WTC11 (cell line): ENCODE measurements around the gene VRTN. TPM values are rescaled to one million over a fixed set of nuclear protein-coding genes. Genes with fewer than 3 reads are reported as not detected.

Experiments
- ATAC-seq: fragments of 200-7000 bp; cut with Tn5 transposase; 2 replicates; pipeline ENCODE4 v1.10.0; 2021; ENCODE audit warnings: mild to moderate bottlenecking, moderate library complexity
- CTCF ChIA-PET: fragments of 300-600 bp; sonication (Branson Sonifier 250); formaldehyde crosslinking; loops from one replicate; lab custom pipeline; 2021; ENCODE audit warnings: antibody characterized with exemption; lab: Charles Lee
- POLR2A ChIA-PET: fragments of 350-600 bp; sonication (Branson Sonifier 250); formaldehyde crosslinking; loops from one replicate; lab custom pipeline; 2021; ENCODE audit warnings: antibody characterized with exemption; lab: Charles Lee
- DNase-seq: peaks from one replicate; pipeline ENCODE4 v3.0.0; 2021; ENCODE audit warnings: low spot score
- H3K27ac Mint-ChIP-seq: 2 replicates; pipeline ENCODE4 v1.8.0; 2021; ENCODE audit warnings: mixed read lengths
- H3K27me3 Mint-ChIP-seq: 2 replicates; pipeline ENCODE4 v1.8.0; 2021; ENCODE audit warnings: low read depth, mild to moderate bottlenecking, moderate library complexity, mixed read lengths
- H3K36me3 Mint-ChIP-seq: 2 replicates; pipeline ENCODE4 v1.8.0; 2021; ENCODE audit warnings: mixed read lengths
- H3K4me1 Mint-ChIP-seq: 2 replicates; pipeline ENCODE4 v1.8.0; 2022; ENCODE audit warnings: mixed read lengths
- H3K4me3 Mint-ChIP-seq: 2 replicates; pipeline ENCODE4 v1.8.0; 2021; ENCODE audit warnings: mild to moderate bottlenecking, moderate library complexity, mixed read lengths
- H3K9me3 Mint-ChIP-seq: 2 replicates; pipeline ENCODE4 v1.8.0; 2021; ENCODE audit warnings: mixed read lengths
- AR ChIP-seq: fragments of 250-450 bp; sonication (Bioruptor Pico); IDR thresholded peaks from 2 replicates; pipeline ENCODE4 v1.9.0; 2021; ENCODE audit warnings: mild to moderate bottlenecking
- CREB1 ChIP-seq: sonication (generic); formaldehyde crosslinking; IDR thresholded peaks from 2 replicates; pipeline ENCODE4 v1.8.0; 2023; ENCODE audit warnings: mild to moderate bottlenecking, missing genetic modification reagents
- GABPB1 ChIP-seq: sonication (generic); formaldehyde crosslinking; IDR thresholded peaks from 2 replicates; pipeline ENCODE4 v1.8.1; 2023; ENCODE audit warnings: mild to moderate bottlenecking, missing genetic modification reagents
- GTF2I ChIP-seq: fragments of 250-450 bp; sonication (Bioruptor Pico); conservative IDR thresholded peaks from 2 replicates; pipeline ENCODE4 v1.4.0; 2021; ENCODE audit warnings: mild to moderate bottlenecking
- HMGXB4 ChIP-seq: sonication (generic); formaldehyde crosslinking; IDR thresholded peaks from 2 replicates; pipeline ENCODE4 v1.8.1; 2023; ENCODE audit warnings: mild to moderate bottlenecking, moderate library complexity, missing genetic modification reagents
- KAT7 ChIP-seq: sonication (generic); formaldehyde crosslinking; IDR thresholded peaks from 2 replicates; pipeline ENCODE4 v1.8.1; 2023; ENCODE audit warnings: missing genetic modification reagents, mild to moderate bottlenecking, borderline replicate concordance
- MLX ChIP-seq: sonication (generic); formaldehyde crosslinking; IDR thresholded peaks from 2 replicates; pipeline ENCODE4 v1.8.1; 2023; ENCODE audit warnings: mild to moderate bottlenecking, missing genetic modification reagents, moderate library complexity
- MXD4 ChIP-seq: fragments of 250-450 bp; sonication (Bioruptor Pico); IDR thresholded peaks from 2 replicates; pipeline ENCODE4 v1.8.0; 2021; ENCODE audit warnings: mild to moderate bottlenecking, moderate library complexity, borderline replicate concordance
- NFATC4 ChIP-seq: fragments of 250-450 bp; sonication (Bioruptor Pico); IDR thresholded peaks from 2 replicates; pipeline ENCODE4 v1.9.0; 2021; ENCODE audit warnings: mild to moderate bottlenecking
- PRDM15 ChIP-seq: sonication (generic); formaldehyde crosslinking; IDR thresholded peaks from 2 replicates; pipeline ENCODE4 v1.8.0; 2022; ENCODE audit warnings: missing genetic modification reagents
- SP1 ChIP-seq: sonication (generic); formaldehyde crosslinking; conservative IDR thresholded peaks from 2 replicates; pipeline ENCODE4 v1.8.1; 2022; ENCODE audit warnings: missing genetic modification reagents
- TP53 ChIP-seq: sonication (generic); formaldehyde crosslinking; IDR thresholded peaks from 2 replicates; pipeline ENCODE4 v1.8.1; 2023; ENCODE audit warnings: mild to moderate bottlenecking, missing genetic modification reagents
- ZMAT4 ChIP-seq: fragments of 250-450 bp; sonication (Bioruptor Pico); IDR thresholded peaks from 2 replicates; pipeline ENCODE4 v1.9.0; 2021; ENCODE audit warnings: mild to moderate bottlenecking
- ZNF121 ChIP-seq: sonication (generic); formaldehyde crosslinking; IDR thresholded peaks from 2 replicates; pipeline ENCODE4 v1.8.0; 2023; ENCODE audit warnings: missing genetic modification reagents
- ZNF219 ChIP-seq: sonication (generic); formaldehyde crosslinking; IDR thresholded peaks from 2 replicates; pipeline ENCODE4 v1.8.0; 2023; ENCODE audit warnings: missing genetic modification reagents, mild to moderate bottlenecking, borderline replicate concordance
- ZNF317 ChIP-seq: sonication (generic); formaldehyde crosslinking; IDR thresholded peaks from 2 replicates; pipeline ENCODE4 v1.8.1; 2023; ENCODE audit warnings: low read depth, mild to moderate bottlenecking, moderate library complexity, missing genetic modification reagents, borderline replicate concordance
- ZNF416 ChIP-seq: fragments of 250-450 bp; sonication (Bioruptor Pico); IDR thresholded peaks from 2 replicates; pipeline ENCODE4 v1.9.0; 2021; ENCODE audit warnings: mild to moderate bottlenecking, inconsistent platforms
- total RNA-seq: library from RNA; stranded (reverse); gene quantifications from 3 replicates; pipeline ENCODE4 v1.2.3, GENCODE V29; 2021

Gene VRTN
- total RNA-seq, 1 experiment from 2014 or later, result 106 TPM

- ChIA-PET POLR2A (no interaction called here), CTCF (interaction anchor here (0.8 to 2.0 kb wide), 2 partner anchors 27 to 91 kb away, joined by 3 to 8 read pairs; partner anchors contain the start of genes ISCA2 and NPC2)
- Mint-ChIP-seq H3K4me3 (no peak overlapping the region), H3K27me3 (no peaks in the 10 kb centered on the region), H3K4me1 (peaks cover 45% of the 10 kb centered on the region), H3K9me3 (no peaks in the 10 kb centered on the region), H3K36me3 (no peaks in the 10 kb centered on the region), H3K27ac (0 out of 2 replicates have a peak overlapping the region, but pooled peaks have one; percentile 58)
- DNase-seq (no peak), ATAC-seq (no peak)
- TF ChIP-seq MLX (CRISPR knock-in tag), result no peak
- TF ChIP-seq AR (CRISPR knock-in tag), result no peak
- TF ChIP-seq MXD4 (CRISPR knock-in tag), result no peak
- no peak for TF ChIP-seq PRDM15 (CRISPR knock-in tag)
- no peak for TF ChIP-seq ZNF219 (CRISPR knock-in tag)
- TF ChIP-seq TP53 (CRISPR knock-in tag), result no peak
- no peak for TF ChIP-seq HMGXB4
- TF ChIP-seq ZNF317 (CRISPR knock-in tag), result no peak
- no peak for TF ChIP-seq ZNF121 (CRISPR knock-in tag)
- TF ChIP-seq GTF2I (CRISPR knock-in tag), result no peak
- TF ChIP-seq GABPB1, result no peak
- no peak for TF ChIP-seq SP1 (CRISPR knock-in tag)
- TF ChIP-seq KAT7 (CRISPR knock-in tag), result no peak
Measured at GRCh38 chr14:74402401-74403251, 54.4 kb downstream of the VRTN start.

- ATAC-seq (no peak), DNase-seq (no peak)
- Mint-ChIP-seq H3K4me3 (no peak overlapping the region), H3K36me3 (no peaks in the 10 kb centered on the region), H3K9me3 (no peaks in the 10 kb centered on the region), H3K27ac (0 out of 2 replicates have a peak overlapping the region, but pooled peaks have one; percentile 37), H3K27me3 (no peaks in the 10 kb centered on the region), H3K4me1 (peaks cover 42% of the 10 kb centered on the region)
- ChIA-PET POLR2A (no interaction called here), CTCF (no interaction called here)
- TF ChIP-seq KAT7 (CRISPR knock-in tag), result no peak
- TF ChIP-seq NFATC4 (CRISPR knock-in tag), result no peak
- TF ChIP-seq ZMAT4 (CRISPR knock-in tag), result no peak
- no peak for TF ChIP-seq ZNF416 (CRISPR knock-in tag)
- no peak for TF ChIP-seq CREB1
- TF ChIP-seq ZNF121 (CRISPR knock-in tag), result peak; percentile 52; the same call in 1 of the 2 replicates
Measured at GRCh38 chr14:74403619-74404417, 55.5 kb downstream of the VRTN start.
